ES-I3 (cell line): ENCODE data around the gene TNS2.
A peak's percentile ranks its signal among the peaks of the same experiment; 100 is the strongest.

Experiments
- H3K36me3 ChIP-seq: 2 replicates; pipeline ENCODE4 v1.6.1; 2013; ENCODE audit warnings: mild to moderate bottlenecking, low read length, control low read depth, moderate library complexity; ENCODE audit not compliant: insufficient read depth
- H3K4me1 ChIP-seq: 2 replicates; pipeline ENCODE4 v1.6.1; 2013; ENCODE audit warnings: mild to moderate bottlenecking, control low read depth, low read length; ENCODE audit not compliant: insufficient read depth
- H3K9ac ChIP-seq: 2 replicates; pipeline ENCODE4 v1.6.1; 2013; ENCODE audit warnings: low read depth, mild to moderate bottlenecking, low read length, moderate library complexity
- H3K9me3 ChIP-seq: 2 replicates; pipeline ENCODE4 v1.6.1; 2013; ENCODE audit warnings: mild to moderate bottlenecking, low read length, moderate library complexity; ENCODE audit not compliant: control insufficient read depth, insufficient read depth

TNS2 gene

DNA sequence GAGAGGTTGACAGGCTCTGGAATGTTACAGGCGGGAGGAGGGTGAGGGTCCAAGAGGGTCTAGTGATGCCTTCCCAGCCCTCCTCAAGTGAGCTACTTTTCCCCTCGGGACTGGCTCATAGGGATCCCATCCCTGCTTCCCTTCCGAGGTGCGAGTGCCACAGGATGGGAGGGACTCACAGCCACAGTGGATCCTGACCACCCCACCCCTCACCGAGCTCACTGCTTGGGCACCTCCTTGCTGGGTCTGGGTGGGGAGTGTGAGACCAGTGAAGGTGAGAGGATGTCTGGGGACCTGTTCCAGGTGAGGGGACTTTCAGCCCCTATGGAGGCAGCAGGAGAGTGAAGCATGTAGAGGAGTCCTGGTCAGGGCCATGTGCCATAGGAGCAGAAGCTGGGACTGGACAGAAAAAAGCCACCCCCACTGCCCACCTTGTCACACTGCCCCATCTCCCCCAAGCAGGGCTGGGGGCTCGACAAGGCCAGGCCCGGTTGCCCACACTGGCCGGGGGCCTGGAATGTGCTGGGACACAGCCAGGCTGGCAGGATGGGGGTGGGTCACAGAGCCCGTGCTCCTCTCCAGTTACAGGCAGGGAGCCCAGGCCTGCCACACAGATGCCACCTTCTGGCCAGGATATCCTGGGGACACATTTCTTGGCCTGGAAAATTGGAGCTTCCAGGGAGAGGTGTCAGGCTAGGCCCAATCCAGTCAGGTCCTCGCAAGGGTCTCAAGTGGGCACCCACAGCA, 1.7 kb upstream of the TNS2 start:
- H3K4me1 ChIP-seq: peaks cover 49% of the 10 kb centered on the region
- no peaks in the 10 kb centered on the region for H3K9me3 ChIP-seq
- peak overlapping the region; percentile 61 for H3K9ac ChIP-seq
- no peaks in the 10 kb centered on the region for H3K36me3 ChIP-seq

DNA sequence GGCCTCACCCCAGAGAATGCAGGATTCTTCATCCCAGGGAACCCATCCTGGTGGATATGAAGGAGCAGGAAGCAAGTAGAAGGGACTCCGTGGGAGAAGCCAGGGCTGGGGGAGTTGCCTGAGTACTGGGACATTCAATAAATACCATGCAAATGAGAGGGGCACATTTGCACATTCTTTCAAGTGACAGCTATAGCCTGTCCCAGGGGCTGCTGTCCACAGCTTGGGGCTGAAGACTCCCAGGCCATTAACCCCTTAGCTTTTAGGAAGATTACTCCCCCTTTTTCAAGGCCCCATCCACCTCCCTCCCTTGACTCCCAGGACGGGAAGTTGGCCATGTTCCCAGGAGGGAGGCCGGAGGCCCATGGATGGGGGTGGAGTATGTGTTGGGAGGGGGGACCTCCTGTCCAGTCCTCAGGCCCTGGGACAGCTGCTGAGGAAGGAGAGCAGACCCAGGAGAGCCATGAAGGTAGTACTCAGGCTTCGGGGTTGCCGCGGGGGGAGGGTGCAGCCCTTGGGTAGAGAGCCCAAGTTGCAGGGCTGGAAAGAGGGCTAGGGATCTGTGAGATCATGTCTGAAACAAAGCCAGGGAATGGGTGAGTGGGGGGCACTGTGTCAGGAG, 974 bp upstream of the TNS2 start:
- no peaks in the 10 kb centered on the region for H3K9me3 ChIP-seq
- peaks cover 51% of the 10 kb centered on the region for H3K4me1 ChIP-seq
- H3K9ac ChIP-seq: peak overlapping the region; percentile 22; the same call in 1 of the 2 replicates
- no peaks in the 10 kb centered on the region for H3K36me3 ChIP-seq

DNA sequence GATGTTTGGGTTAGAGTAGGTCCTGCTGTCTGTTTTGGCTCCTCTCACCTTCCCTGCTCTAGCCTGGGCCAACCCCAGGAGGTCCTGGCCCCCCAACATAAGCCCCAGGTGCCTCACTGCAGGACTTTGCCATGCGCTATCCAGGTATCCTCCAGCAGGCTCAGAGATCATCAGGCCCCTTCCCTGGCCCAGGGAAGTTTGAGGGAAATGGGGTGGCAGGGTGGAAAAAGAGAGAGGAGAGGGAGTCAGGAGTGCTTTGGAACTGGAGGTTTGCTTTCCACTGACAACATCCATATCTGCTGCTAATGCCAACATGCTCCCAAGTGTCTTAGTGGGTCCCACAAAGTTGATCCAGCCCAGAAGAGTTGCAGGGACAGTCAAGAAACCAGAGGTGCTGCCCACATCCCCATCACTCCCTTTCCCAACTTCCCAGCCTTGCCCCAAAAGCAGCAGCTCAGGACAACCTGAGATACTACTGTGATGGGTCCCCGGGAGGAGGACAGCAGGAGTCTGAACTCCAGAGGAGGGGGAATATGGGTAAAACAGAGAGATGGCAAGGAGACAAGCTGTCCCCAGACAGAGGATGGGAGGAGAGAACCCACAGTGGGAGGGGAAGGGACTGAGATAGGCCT, 677 bp downstream of the TNS2 start:
- Histone ChIP-seq H3K9me3 (no peaks in the 10 kb centered on the region), H3K4me1 (peaks cover 39% of the 10 kb centered on the region), H3K9ac (peak overlapping the region; percentile 22; the same call in 1 of the 2 replicates), H3K36me3 (no peaks in the 10 kb centered on the region)

DNA sequence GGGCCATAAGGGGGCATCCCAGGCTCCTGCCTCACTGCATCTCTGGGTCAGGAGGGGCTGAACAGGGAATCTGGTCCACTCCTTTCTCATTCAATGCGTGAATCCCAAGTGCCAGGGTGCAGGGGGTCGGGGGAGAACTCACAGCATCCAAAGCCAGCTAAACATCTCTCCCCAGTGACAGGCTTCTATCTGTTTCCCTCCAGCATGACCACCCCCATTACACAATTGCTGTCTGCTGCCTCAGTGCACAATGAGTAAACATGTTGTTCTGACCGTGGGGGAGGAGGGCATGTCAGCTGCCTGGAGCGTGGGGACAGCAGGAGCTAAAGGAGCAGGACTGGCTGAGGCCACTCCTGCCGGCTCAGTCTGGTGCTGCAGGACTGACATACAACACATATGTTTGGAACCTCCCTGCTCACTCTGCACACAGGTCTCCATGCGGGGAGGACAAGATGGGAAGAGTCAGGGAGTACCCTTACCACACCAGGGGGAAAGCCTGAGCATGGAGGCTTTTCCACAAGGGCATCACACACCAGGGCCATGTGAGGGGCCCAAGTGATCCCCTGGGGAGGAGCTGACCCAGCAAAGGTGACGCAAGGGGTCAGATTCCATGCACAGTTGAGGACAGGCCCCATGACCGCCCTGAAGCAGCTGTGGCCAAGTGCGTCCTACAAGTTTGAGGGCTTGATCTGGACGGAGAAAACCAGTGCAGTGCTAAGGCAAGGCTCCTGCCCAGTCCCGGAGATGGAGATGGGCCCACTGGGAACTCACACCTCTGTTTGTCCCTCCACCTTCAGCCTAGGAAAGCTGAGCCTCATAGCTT, 1.4 kb downstream of the TNS2 start:
- Histone ChIP-seq H3K9me3 (no peaks in the 10 kb centered on the region), H3K36me3 (no peaks in the 10 kb centered on the region), H3K4me1 (peaks cover 35% of the 10 kb centered on the region), H3K9ac (no peak overlapping the region)

DNA sequence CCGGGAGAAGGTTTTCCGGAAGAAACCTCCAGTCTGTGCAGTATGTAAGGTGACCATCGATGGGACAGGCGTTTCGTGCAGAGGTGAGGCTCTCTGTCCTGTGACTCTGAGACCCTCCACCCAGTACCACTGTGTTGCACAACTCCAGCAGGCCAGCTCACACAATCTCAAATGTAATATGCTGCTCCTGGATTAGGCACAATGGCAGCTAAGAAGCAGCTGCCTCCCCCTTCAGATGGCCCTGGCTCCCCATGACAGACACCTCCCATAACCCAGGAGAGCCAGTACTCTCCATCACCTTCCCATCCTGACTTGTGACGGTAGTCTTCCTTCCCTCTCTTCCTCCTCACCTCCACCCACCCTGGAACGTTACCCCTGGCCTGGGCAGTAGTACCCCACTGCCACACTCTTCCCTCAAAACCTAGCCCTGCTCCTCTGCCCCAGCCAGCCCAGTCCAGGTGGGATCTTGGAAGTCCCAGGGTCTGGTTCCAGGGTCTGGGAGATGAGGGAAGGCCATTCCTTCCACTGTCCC, 2.1 kb downstream of the TNS2 start:
- Histone ChIP-seq H3K4me1 (peaks cover 35% of the 10 kb centered on the region), H3K36me3 (no peaks in the 10 kb centered on the region), H3K9ac (no peak overlapping the region), H3K9me3 (no peaks in the 10 kb centered on the region)

DNA sequence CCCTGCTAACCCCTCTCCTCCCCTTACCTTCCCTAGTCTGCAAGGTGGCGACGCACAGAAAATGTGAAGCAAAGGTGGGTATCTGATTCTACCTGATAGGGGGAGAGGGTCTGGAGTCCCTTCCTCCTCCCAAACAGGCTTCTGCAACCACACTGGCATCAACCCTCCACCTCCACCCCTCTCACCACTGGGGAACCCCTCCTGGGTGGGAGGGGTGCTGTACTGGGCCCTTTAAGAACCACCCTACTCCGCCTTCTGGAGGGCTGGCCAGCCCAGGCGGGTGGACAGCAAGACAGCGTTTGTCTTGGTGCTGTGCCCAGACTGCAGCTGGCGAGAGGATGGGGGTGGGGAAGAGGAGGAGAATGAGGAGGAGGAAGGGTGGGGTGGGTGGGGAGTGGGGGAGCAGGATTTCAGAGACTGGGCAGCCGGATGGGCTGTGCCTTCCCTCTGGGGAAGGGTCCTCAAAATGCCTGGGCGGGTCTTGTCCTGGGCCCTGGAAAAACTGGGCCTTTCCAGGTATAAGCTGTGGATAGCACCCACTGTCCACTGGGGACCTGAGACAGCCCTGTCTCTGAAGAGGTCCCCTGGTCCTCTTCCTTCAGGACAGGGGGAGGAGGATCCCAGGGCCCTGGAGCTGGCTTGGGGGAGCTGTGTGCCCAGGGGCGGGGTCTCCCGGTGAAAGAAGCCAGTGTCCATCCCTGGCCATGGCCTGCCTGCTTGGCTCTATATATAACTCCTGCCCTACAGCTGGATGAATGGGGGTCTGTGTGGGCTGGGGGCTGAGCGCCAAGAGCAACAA, 2.8 kb downstream of the TNS2 start:
- no peaks in the 10 kb centered on the region for H3K9me3 ChIP-seq
- peaks cover 35% of the 10 kb centered on the region for H3K4me1 ChIP-seq
- H3K9ac ChIP-seq: no peak overlapping the region
- no peaks in the 10 kb centered on the region for H3K36me3 ChIP-seq

DNA sequence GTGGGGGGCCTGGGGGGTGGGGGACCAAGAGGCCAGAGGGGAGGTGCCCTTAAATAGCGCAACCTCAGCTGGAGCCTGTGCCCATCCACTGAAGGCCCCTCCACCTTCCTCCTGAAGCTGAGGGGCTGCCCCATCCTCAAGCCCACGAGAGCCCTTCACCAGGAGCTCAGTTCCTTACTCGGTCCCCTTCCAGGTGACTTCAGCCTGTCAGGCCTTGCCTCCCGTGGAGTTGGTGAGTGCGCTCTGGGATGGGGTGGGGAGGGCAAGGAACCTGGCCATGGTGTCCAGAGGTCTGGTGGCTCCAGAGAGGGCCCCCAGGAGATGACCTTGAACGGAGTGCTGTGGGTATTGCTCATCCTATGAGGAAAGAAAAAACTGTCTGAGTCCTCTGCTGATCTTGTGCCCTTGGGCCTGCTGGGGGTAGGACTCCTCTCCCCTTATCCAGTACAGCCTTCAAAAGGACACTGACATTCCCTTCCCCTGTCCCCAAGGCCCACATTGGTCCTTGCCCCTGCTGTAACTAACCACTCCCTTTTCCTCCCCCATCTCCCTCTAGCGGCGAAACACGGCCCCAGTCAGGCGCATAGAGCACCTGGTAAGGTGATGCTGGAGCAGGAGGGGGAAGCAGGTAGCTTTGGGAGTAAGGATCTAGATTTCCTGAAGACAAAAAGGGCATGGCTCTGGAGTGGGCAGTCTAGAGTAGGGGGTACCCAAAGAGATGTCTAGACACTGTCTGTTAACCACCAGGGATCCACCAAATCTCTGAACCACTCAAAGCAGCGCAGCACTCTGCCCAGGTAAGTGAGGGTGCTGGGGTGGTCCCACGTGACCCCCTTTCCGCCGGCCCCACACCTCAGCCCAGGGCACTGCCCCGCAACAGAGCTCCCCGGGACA, 3.6 kb downstream of the TNS2 start:
- Histone ChIP-seq H3K4me1 (peaks cover 28% of the 10 kb centered on the region), H3K9ac (peak overlapping the region; percentile 98; the same call in 1 of the 2 replicates), H3K36me3 (no peaks in the 10 kb centered on the region), H3K9me3 (no peaks in the 10 kb centered on the region)

DNA sequence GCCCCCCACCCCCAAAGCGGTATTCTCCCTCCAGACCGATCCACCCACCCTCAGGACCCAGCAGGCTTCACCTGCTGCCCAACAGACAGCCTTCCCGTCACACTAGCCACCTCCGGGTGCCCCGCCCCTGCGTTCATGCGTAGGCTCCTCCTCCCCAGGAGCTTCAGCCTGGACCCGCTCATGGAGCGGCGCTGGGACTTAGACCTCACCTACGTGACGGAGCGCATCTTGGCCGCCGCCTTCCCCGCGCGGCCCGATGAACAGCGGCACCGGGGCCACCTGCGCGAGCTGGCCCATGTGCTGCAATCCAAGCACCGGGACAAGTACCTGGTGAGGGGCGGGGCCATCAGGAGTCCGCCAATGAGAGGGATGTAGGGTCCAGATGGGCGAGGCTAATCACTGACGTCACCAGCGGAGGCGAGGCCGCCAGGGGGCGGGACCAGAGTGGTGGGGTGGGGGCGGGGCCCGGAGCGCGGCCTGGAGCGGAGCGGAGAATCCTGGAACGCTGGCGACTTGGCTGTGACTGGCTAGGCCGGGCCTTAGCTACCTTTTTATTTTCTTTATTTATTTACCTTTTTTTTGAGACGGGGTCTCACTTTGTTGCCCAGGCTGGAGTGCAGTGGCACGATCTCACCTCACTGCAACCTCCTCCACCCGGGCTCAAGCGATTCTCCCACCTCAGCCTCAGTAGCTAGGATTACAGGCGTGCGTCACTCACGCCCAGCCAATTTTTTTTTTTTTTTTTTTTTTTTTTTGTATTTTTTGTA, 4.4 kb downstream of the TNS2 start:
- Histone ChIP-seq H3K9ac (peak overlapping the region; percentile 98), H3K9me3 (no peaks in the 10 kb centered on the region), H3K4me1 (peaks cover 23% of the 10 kb centered on the region), H3K36me3 (no peaks in the 10 kb centered on the region)

DNA sequence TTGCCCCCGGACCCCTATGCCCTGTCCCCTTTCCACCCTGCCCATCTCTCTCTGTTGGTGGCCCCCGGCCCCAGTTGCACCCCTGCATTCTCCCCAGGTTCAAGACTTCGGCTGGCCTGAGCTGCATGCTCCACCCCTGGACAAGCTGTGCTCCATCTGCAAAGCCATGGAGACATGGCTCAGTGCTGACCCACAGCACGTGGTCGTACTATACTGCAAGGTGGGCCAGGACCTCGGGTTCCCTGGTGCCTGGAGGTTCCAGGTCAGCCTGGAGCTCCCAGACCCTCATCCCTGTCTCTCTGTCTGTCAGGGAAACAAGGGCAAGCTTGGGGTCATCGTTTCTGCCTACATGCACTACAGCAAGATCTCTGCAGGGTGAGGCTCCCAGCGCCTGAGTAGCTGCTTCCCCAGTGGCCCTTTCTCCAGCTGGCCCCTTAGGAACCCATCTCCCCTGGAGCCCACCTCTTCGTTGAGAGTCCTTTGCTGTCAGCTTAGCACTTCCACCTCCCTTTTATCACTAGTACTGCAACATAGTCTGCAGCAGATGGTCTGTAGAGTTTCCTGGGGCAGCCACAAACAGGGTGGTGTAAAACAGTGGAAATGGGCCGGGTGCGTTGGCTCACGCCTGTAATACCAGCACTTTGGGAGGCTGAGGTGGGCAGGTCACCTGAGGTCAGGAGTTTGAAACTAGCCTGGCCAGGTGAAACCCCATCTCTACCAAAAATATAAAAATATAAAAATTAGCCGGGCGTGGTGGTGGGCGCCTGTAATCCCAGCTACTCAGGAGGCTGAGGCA, 5.8 kb downstream of the TNS2 start:
- Histone ChIP-seq H3K36me3 (no peaks in the 10 kb centered on the region), H3K9me3 (no peaks in the 10 kb centered on the region)

DNA sequence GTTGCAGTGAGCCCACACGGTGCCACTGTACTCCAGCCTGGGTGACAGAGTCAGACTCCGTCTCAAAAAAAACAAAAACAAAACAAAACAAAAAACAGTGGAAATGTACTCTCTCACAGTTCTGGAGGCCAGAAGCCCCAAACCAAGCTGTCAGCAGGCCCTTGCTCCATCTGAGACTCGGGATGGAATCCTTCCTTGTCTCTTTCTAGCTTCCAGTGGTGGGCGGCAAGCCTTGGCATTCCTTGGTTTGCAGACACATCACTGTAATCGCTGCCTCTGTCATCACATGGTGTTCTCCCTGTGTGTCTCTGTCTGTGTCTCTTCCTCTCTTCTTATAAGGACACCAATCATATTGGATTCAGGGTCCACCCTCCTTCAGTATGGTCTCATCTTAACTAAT, 6.4 kb downstream of the TNS2 start:
- Histone ChIP-seq H3K9me3 (no peaks in the 10 kb centered on the region), H3K9ac (no peak overlapping the region), H3K4me1 (peaks cover 9% of the 10 kb centered on the region), H3K36me3 (no peaks in the 10 kb centered on the region)

More for the DNA sequence above, 5.8 kb downstream of the TNS2 start:
- H3K9ac ChIP-seq: no peak overlapping the region
- peaks cover 15% of the 10 kb centered on the region for H3K4me1 ChIP-seq

DNA sequence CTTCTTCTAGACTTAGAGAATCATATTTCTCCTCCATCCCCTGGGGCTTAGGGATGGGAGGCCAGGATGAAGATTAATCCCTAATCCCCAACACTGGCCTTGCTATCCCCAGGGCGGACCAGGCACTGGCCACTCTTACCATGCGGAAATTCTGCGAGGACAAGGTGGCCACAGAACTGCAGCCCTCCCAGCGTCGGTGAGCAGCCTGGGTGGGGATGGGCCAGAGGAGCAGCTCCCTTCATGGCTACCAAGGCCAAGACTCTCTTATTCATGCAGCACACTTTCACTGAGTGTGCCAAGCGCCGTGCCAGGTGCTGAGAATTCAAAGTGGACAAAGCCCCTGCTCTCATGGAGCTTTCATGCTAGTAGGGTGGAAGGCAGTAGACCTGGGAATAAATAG, 7.0 kb downstream of the TNS2 start:
- Histone ChIP-seq H3K4me1 (peaks cover 4% of the 10 kb centered on the region; the same call in 1 of the 2 replicates), H3K9me3 (no peaks in the 10 kb centered on the region), H3K36me3 (no peaks in the 10 kb centered on the region), H3K9ac (no peak overlapping the region)
